Aorta (tissue), 5 donors: ENCODE data around the gene YY1. TPM values are rescaled to one million over a fixed set of nuclear protein-coding genes. Genes with fewer than 3 reads are reported as not detected.

ENCODE experiments used
- ATAC-seq: fragments of 200-7000 bp; cut with Tn5 transposase; one replicate; pipeline ENCODE4 v1.9.1; 2022; ENCODE audit warnings: moderate library complexity; ENCODE audit not compliant: low FRiP score
- DNase-seq, 2 donors: peaks; one replicate each; pipeline ENCODE4 v3.0.0-alpha.2; 2020
- H3K27ac ChIP-seq, 2 donors: one replicate each; pipeline ENCODE4 v1.5.1; 2013; ENCODE audit warnings: low read length in 2 of 2, mild to moderate bottlenecking in 2 of 2, moderate library complexity in 2 of 2, control low read depth in 1 of 2, inconsistent platforms in 1 of 2, low read depth in 1 of 2
- H3K27me3 ChIP-seq, 2 donors: one replicate each; pipeline ENCODE4 v1.6.1; 2013; ENCODE audit warnings: control low read depth in 1 of 2, low read length in 1 of 2, mild to moderate bottlenecking in 1 of 2, moderate library complexity in 1 of 2; ENCODE audit not compliant: insufficient read depth in 2 of 2, control insufficient read depth in 1 of 2
- H3K36me3 ChIP-seq, 2 donors: one replicate each; pipeline ENCODE4 v1.6.1; 2013; ENCODE audit warnings: control low read depth in 1 of 2, low read length in 1 of 2, mild to moderate bottlenecking in 1 of 2; ENCODE audit not compliant: insufficient read depth in 2 of 2, control insufficient read depth in 1 of 2
- H3K4me1 ChIP-seq, 2 donors: one replicate each; pipeline ENCODE4 v1.6.1; 2013; ENCODE audit warnings: low read length in 2 of 2, control low read depth in 1 of 2, mild to moderate bottlenecking in 1 of 2, moderate library complexity in 1 of 2; ENCODE audit not compliant: insufficient read depth in 2 of 2, control insufficient read depth in 1 of 2
- H3K4me3 ChIP-seq, 2 donors: one replicate each; pipeline ENCODE4 v1.5.1; 2013; ENCODE audit warnings: low read length in 2 of 2, control low read depth in 1 of 2, mild to moderate bottlenecking in 1 of 2
- H3K9me3 ChIP-seq: one replicate; pipeline ENCODE4 v1.6.1; 2013; ENCODE audit warnings: mild to moderate bottlenecking, low read length; ENCODE audit not compliant: control insufficient read depth
- WGBS, 2 donors: extraction: QIAGEN DNeasy Blood & Tissue Kit; methylation state at CpG; one replicate each; pipeline ENCODE4 v1.1.7; 2013; 5-methylcytosine and 5-hydroxymethylcytosine counted together
- intact Hi-C, 2 donors: fragments of 100-400 bp; cut with DNase I; formaldehyde crosslinking; loops; one replicate each; pipeline versions ENCODE4 v1.14.2 to v1.15.0; 2022
- polyA plus RNA-seq, 2 donors: library from polyadenylated mRNA; stranded (reverse); fragments of 200-250 nt; gene quantifications; one replicate each; pipeline ENCODE4 v1.2.3, GENCODE V29; 2013
- total RNA-seq, 2 donors: library from RNA; stranded (reverse); fragmentation: NEBNext Ultra II Directional; extraction: Animal tissue kit (Norgen Biotek cat#: 25700); gene quantifications; one replicate each; pipeline ENCODE4 v1.2.1, GENCODE V29; 2021
- donor health status: healthy with polysubstance abuse.
- donor health status: Bipolar disorder and iron deficiency.
- donor health status: DM: no; HTN: no; CAD: no.
- donor health status: DM: no; HTN: no; CAD: no.
- donor health status: DM: yes; HTN: yes; CAD: no.

YY1 gene
- total and polyA plus RNA-seq, 4 donors = 23.1 to 57.3 (median 41.0) TPM

DNA sequence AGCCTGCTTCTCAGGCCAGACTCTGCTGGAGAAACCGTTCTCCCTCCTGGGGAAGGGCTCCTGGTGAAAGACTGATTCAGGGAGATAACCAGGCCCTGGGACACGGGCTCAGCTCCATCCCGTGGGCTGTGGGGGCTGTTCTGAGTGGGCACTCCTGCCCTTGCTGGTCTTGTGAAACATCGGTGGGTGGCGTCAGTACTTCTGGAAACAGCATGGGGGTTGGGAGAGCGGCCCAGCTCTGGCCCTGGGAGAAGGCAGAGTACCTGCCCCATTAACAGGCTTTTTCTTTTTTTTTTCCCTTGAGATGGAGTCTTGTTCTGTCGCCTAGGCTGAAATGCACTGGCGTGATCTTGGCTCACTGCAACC, 85.0 kb downstream of the YY1 start:
- ATAC-seq (no peak), DNase-seq (no peak)
- intact Hi-C loops = no loop called here

DNA sequence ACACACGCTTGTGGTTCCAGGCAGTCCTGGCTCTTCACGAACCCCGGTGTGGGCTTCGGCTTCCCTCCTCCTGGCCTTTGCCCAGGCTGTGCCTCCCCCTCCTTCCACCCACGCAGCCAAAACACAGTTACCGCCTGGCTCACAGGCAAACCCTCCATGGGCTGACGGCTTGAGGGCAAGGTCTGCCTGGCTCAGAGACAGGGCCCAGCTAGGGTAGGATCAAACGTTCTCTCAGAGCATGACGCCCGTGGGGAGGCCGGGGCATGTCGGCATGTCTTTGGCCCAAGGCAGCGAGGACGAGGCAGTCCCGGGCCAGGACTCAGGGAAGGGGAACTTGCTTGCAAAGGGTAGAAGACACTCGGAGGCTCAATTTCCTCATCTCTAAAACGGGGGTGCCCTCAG, 86.3 kb downstream of the YY1 start:
- Histone ChIP-seq H3K27me3 (no peaks in the 10 kb centered on the region), H3K4me3 (no peak overlapping the region), H3K4me1 (no peaks in the 10 kb centered on the region), H3K27ac (no peak overlapping the region), H3K36me3 (no peaks in the 10 kb centered on the region), H3K9me3 (no peaks in the 10 kb centered on the region)
- no peak for ATAC-seq
- intact Hi-C loops = no loop called here
- DNase-seq = no peak
- WGBS, 2 donors = 19 to 22% methylated on average over 17 of the region's 17 CpGs

More for the DNA sequence above, 85.0 kb downstream of the YY1 start:
- H3K27ac ChIP-seq = no peak overlapping the region
- H3K4me3 ChIP-seq = no peak overlapping the region
- 91 to 95% methylated on average over 8 of the region's 8 CpGs for WGBS, 2 donors
- H3K27me3 ChIP-seq = no peaks in the 10 kb centered on the region
- no peaks in the 10 kb centered on the region for H3K9me3 ChIP-seq
- H3K36me3 ChIP-seq = no peaks in the 10 kb centered on the region
- no peaks in the 10 kb centered on the region for H3K4me1 ChIP-seq

DNA sequence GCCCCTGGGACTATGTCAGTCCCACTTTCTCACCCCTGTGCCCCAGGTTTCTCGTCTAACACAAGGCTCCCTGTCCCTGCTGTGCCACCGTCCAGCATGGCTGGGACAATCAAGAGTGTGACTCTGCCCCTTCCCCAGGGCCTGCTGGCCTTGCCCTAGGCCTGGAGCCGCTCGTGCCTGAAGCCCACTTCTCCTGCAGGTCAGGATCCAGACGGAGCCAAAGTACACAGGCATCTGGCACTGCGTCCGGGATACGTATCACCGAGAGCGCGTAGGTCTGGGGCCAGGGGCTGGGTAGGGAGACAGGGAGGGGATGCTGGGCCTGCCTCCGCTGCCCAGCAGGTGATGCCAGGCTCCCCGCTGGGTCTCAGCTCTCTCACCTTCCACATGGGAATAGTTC, 87.0 kb downstream of the YY1 start:
- no peak for DNase-seq
- no peak overlapping the region for H3K4me3 ChIP-seq
- no peaks in the 10 kb centered on the region for H3K9me3 ChIP-seq
- no peaks in the 10 kb centered on the region for H3K27me3 ChIP-seq
- WGBS, 2 donors = 31 to 37% methylated on average over 13 of the region's 13 CpGs
- H3K4me1 ChIP-seq = no peaks in the 10 kb centered on the region
- H3K27ac ChIP-seq = no peak overlapping the region
- no peaks in the 10 kb centered on the region for H3K36me3 ChIP-seq
- no peak for ATAC-seq
- intact Hi-C loops = no loop called here

DNA sequence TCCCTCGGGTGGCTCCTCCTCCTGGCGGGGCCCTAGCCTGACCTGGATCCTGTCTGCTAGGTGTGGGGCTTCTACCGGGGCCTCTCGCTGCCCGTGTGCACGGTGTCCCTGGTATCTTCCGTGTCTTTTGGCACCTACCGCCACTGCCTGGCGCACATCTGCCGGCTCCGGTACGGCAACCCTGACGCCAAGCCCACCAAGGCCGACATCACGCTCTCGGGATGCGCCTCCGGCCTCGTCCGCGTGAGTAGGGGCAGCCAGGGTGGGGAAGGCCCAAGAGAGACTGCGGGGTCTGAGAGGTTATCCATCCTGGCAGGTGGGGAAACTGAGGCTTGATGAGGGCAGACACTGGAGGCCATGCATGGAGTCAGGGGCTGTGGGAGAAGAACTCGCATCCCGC, 88.2 kb downstream of the YY1 start:
- intact Hi-C loops = no loop called here
- no peak for DNase-seq
- H3K36me3 ChIP-seq = no peaks in the 10 kb centered on the region
- ATAC-seq = no peak
- H3K9me3 ChIP-seq = no peaks in the 10 kb centered on the region
- H3K27ac ChIP-seq = no peak overlapping the region
- no peaks in the 10 kb centered on the region for H3K4me1 ChIP-seq
- 97% methylated on average over 24 of the region's 24 CpGs for WGBS, 2 donors
- no peaks in the 10 kb centered on the region for H3K27me3 ChIP-seq
- no peak overlapping the region for H3K4me3 ChIP-seq

- H3K4me1 ChIP-seq = no peaks in the 10 kb centered on the region
- intact Hi-C loops = no loop called here
- H3K4me3 ChIP-seq = no peak overlapping the region
- H3K9me3 ChIP-seq = no peaks in the 10 kb centered on the region
- H3K36me3 ChIP-seq = no peaks in the 10 kb centered on the region
- H3K27ac ChIP-seq = no peak overlapping the region
- ATAC-seq (no peak), DNase-seq (no peak)
- WGBS, 2 donors = 89 to 90% methylated on average over 31 to 32 of the region's 32 CpGs
- H3K27me3 ChIP-seq = no peaks in the 10 kb centered on the region
These were observed 89.7 kb downstream of the YY1 start for GRCh38 chr14:100328495-100329163.

- WGBS, 2 donors = 90% methylated on average over 35 to 36 of the region's 36 CpGs
- Histone ChIP-seq H3K36me3 (no peaks in the 10 kb centered on the region), H3K9me3 (no peaks in the 10 kb centered on the region), H3K27ac (no peak overlapping the region), H3K4me1 (no peaks in the 10 kb centered on the region), H3K27me3 (no peaks in the 10 kb centered on the region), H3K4me3 (no peak overlapping the region)
- intact Hi-C loops = no loop called here
- no peak for ATAC-seq
- DNase-seq = peak in 1 of 2 donors; percentile 65
These were observed 90.5 kb downstream of the YY1 start for GRCh38 chr14:100329233-100330006.

DNA sequence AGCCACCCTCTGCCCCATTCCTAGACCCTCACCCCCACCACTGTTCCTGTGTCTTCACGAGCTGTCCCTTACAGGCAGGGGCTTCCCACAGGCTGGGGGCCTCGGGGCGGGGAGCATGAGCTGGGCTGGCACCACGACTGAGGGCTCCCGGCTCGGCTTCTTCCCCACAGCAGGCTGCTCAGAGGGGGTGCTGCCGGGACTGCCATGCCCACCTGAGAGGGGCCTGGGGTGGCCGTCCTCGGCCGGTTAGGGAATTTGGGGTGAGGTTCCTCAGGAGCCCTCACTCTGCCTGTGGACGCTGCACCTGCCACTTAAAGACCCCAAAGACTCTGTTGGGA, 91.0 kb downstream of the YY1 start:
- ATAC-seq = no peak

DNA sequence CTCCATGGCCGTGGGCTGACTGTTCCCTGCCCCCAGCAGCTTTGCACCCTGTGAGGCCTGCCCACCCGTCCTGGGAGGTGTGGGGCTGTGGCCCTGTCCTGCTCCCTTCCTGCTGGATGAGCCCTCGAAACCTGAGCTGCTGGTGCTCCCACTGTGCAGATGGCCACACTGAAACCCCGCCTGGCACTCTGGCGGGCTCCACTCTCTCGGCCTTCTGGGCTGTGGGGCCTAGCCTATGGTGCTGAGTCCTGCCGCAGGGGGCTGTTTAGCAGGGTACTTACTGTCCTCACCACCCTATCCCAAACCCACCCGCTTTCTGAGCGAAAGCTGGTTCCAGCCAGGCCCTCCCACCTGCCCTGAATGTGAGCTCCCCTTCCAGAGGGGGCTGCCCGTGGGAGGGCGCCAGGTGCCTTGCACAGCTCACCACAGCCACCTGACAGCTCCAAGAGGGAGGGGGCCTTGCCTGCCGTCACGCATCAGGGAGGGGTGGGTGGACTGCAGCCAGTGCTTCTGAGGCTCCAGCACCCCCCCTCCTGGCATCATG, 91.5 kb downstream of the YY1 start:
- no peak for ATAC-seq
- H3K4me3 ChIP-seq = no peak overlapping the region
- no peaks in the 10 kb centered on the region for H3K4me1 ChIP-seq

More for the DNA sequence above, 91.0 kb downstream of the YY1 start:
- Histone ChIP-seq H3K4me1 (no peaks in the 10 kb centered on the region), H3K36me3 (no peaks in the 10 kb centered on the region), H3K27ac (no peak overlapping the region), H3K27me3 (no peaks in the 10 kb centered on the region), H3K4me3 (no peak overlapping the region), H3K9me3 (no peaks in the 10 kb centered on the region)
- WGBS, 2 donors = 88 to 91% methylated on average over 9 to 11 of the region's 11 CpGs
- intact Hi-C loops = no loop called here
- peak in 1 of 2 donors; percentile 75 for DNase-seq

More for the DNA sequence above, 91.5 kb downstream of the YY1 start:
- no peaks in the 10 kb centered on the region for H3K27me3 ChIP-seq
- no peaks in the 10 kb centered on the region for H3K9me3 ChIP-seq
- no peaks in the 10 kb centered on the region for H3K36me3 ChIP-seq
- no peak overlapping the region for H3K27ac ChIP-seq
- WGBS, 2 donors = 87% methylated on average over 13 of the region's 13 CpGs
- DNase-seq = no peak
- intact Hi-C loops = no loop called here
